GM08714 (cell line): ENCODE data around the gene VAC14.

ENCODE experiments used
- H3K4me3 ChIP-seq: fragments of 200-500 bp; sonication (Bioruptor generic); 2 replicates; pipeline ENCODE4 v1.5.1; 2014; ENCODE audit warnings: mild to moderate bottlenecking, low read length, inconsistent platforms
- ZNF274 ChIP-seq: IDR thresholded peaks from 2 replicates; pipeline ENCODE4 v1.6.1; 2012; ENCODE audit warnings: mild to moderate bottlenecking, low read depth, low read length

The VAC14 gene

GRCh38 chr16:70736465-70737376 lies 64.2 kb downstream of the VAC14 start:
- no peak for TF ChIP-seq ZNF274
- no peak overlapping the region for H3K4me3 ChIP-seq

GRCh38 chr16:70735141-70735979 lies 65.6 kb downstream of the VAC14 start:
- H3K4me3 ChIP-seq = no peak overlapping the region
- no peak for TF ChIP-seq ZNF274

- no peak overlapping the region for H3K4me3 ChIP-seq
- TF ChIP-seq ZNF274 = no peak
Observed at GRCh38 chr16:70734522-70735095, 66.3 kb downstream of the VAC14 start.

GRCh38 chr16:70730944-70731343 lies 70.0 kb downstream of the VAC14 start:
- H3K4me3 ChIP-seq = no peak overlapping the region
- TF ChIP-seq ZNF274 = no peak

GRCh38 chr16:70730031-70730430 lies 70.9 kb downstream of the VAC14 start:
- no peak for TF ChIP-seq ZNF274
- no peak overlapping the region for H3K4me3 ChIP-seq

GRCh38 chr16:70729292-70729691 lies 71.7 kb downstream of the VAC14 start:
- no peak overlapping the region for H3K4me3 ChIP-seq
- TF ChIP-seq ZNF274 = no peak

GRCh38 chr16:70728150-70728549 lies 72.8 kb downstream of the VAC14 start:
- H3K4me3 ChIP-seq = no peak overlapping the region
- TF ChIP-seq ZNF274 = no peak

- TF ChIP-seq ZNF274 = no peak
- no peak overlapping the region for H3K4me3 ChIP-seq
Observed at GRCh38 chr16:70726892-70727361, 74.0 kb downstream of the VAC14 start.

- no peak overlapping the region for H3K4me3 ChIP-seq
- TF ChIP-seq ZNF274 = no peak
Observed at GRCh38 chr16:70725912-70726828, 74.8 kb downstream of the VAC14 start.

- TF ChIP-seq ZNF274 = no peak
- H3K4me3 ChIP-seq = no peak overlapping the region
Observed at GRCh38 chr16:70725024-70725911, 75.7 kb downstream of the VAC14 start.

- no peak overlapping the region for H3K4me3 ChIP-seq
- TF ChIP-seq ZNF274 = no peak
Observed at GRCh38 chr16:70724146-70725023, 76.6 kb downstream of the VAC14 start.

- no peak overlapping the region for H3K4me3 ChIP-seq
- TF ChIP-seq ZNF274 = no peak
Observed at GRCh38 chr16:70723740-70724145, 77.2 kb downstream of the VAC14 start.
